HepG2 (cell line): Measurements from ENCODE around the gene KIAA1191. TPM values are rescaled to one million over a fixed set of nuclear protein-coding genes. Genes with fewer than 3 reads are reported as not detected.
A peak's percentile ranks its signal among the peaks of the same experiment; 100 is the strongest.

Source experiments
- TBX2 ChIP-seq: sonication (generic); formaldehyde crosslinking; IDR thresholded peaks from 2 replicates; pipeline ENCODE4 v1.5.0; 2020; ENCODE audit warnings: missing genetic modification reagents, mild to moderate bottlenecking, borderline replicate concordance
- ZNF33A ChIP-seq: sonication (generic); formaldehyde crosslinking; IDR thresholded peaks from 2 replicates; pipeline ENCODE4 v1.5.1; 2020; ENCODE audit warnings: missing genetic modification reagents, mild to moderate bottlenecking, moderate library complexity, borderline replicate concordance
- ZNF496 ChIP-seq: sonication (generic); formaldehyde crosslinking; IDR thresholded peaks from 2 replicates; pipeline ENCODE4 v1.8.1; 2023; ENCODE audit warnings: mild to moderate bottlenecking, moderate library complexity, missing genetic modification reagents; ENCODE audit not compliant: insufficient replicate concordance
- ZNF724P ChIP-seq: sonication (generic); formaldehyde crosslinking; IDR thresholded peaks from 2 replicates; pipeline ENCODE4 v1.8.0; 2022; ENCODE audit warnings: missing genetic modification reagents, borderline replicate concordance
- polyA plus RNA-seq, 8 experiments: library from polyadenylated mRNA; depleted of rRNA in 3 of 8; stranded (reverse) in 7 of 8; unstranded in 1 of 8; fragments of >200 nt; fragmentation: Illumina TruSeq in 4 of 8; extraction: Trizol in 4 of 8; gene quantifications; 2 replicates each; pipeline versions ENCODE4 v1.2.1 to v1.2.3, GENCODE V29; 2011 to 2016; ENCODE audit warnings: low read depth in 4 of 8, missing spikeins in 1 of 8, mixed read lengths in 1 of 8; ENCODE audit not compliant: insufficient read depth in 1 of 8
- total RNA-seq, 5 experiments: library from RNA; depleted of rRNA; stranded (reverse); fragments of >200 nt; fragmentation: Illumina TruSeq; extraction: Trizol; gene quantifications; 2 replicates each; pipeline ENCODE4 v1.2.3, GENCODE V29; 2016; ENCODE audit warnings: low read depth in 1 of 5
- TF ChIP-seq, protein P1 (sequence below): sonication (generic); formaldehyde crosslinking; IDR thresholded peaks from one replicate; pipeline ENCODE4 v1.5.1; 2020; ENCODE audit warnings: mild to moderate bottlenecking, missing genetic modification reagents; ENCODE audit errors: not compliant biosample characterization
- TF ChIP-seq, protein P2 (sequence below): sonication (generic); formaldehyde crosslinking; IDR thresholded peaks from 2 replicates; pipeline ENCODE4 v1.4.0; 2020; ENCODE audit warnings: missing genetic modification reagents
- TF ChIP-seq, protein P3 (sequence below), 2 experiments: sonication (generic) in 1 of 2; formaldehyde crosslinking in 1 of 2; IDR thresholded peaks; 2 replicates each; pipeline versions ENCODE4 v1.4.0 to v1.6.1; 2016 to 2020; ENCODE audit warnings: borderline replicate concordance in 1 of 2, low read depth in 1 of 2, mild to moderate bottlenecking in 1 of 2, missing genetic modification reagents in 1 of 2

KIAA1191 gene
- total and polyA plus RNA-seq, 2 of the 13 experiments (the other 11 are each of a cell fraction or from before 2014, with no cell fraction given), result 63.6 to 103 TPM

DNA sequence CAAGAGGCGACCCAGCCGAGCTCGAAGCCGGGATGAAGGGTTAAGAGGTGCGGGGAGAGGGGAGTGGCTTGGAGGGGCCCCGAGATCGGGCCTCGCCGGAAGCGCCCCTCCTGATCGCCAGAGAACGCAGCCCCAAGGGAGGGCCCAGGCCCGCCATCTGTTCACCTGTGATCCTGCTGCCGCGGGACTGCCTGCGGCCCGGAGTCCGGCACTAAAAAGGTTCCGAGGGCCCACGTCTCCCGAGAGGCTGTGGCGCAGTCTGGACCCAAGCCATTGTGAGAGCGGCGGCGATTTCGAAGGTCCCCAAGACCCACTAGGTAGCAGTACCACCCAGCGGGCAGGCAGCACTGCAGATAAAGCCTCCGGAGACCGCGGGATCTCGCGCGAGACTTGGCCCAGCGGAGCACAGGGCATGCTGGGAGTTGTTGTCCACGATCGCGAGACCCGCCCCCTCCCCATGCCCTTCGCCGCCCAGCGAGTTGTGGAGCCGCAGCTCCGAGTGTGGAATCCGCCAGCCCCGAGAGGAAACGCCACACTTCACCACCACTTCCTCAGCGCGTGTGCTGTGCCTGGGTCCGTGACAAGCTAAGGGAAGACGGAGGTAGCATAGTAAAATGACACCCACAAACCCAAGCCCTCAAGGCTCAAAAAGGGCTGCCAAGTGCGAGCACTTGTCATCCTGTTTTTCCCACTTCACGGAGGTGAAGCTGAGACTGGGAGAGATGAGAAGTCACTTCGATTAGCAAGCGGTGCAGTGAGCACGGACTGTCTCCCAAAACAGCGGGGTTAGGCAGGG is at the start of gene KIAA1191 (continued):
- TF ChIP-seq, protein P1, sequence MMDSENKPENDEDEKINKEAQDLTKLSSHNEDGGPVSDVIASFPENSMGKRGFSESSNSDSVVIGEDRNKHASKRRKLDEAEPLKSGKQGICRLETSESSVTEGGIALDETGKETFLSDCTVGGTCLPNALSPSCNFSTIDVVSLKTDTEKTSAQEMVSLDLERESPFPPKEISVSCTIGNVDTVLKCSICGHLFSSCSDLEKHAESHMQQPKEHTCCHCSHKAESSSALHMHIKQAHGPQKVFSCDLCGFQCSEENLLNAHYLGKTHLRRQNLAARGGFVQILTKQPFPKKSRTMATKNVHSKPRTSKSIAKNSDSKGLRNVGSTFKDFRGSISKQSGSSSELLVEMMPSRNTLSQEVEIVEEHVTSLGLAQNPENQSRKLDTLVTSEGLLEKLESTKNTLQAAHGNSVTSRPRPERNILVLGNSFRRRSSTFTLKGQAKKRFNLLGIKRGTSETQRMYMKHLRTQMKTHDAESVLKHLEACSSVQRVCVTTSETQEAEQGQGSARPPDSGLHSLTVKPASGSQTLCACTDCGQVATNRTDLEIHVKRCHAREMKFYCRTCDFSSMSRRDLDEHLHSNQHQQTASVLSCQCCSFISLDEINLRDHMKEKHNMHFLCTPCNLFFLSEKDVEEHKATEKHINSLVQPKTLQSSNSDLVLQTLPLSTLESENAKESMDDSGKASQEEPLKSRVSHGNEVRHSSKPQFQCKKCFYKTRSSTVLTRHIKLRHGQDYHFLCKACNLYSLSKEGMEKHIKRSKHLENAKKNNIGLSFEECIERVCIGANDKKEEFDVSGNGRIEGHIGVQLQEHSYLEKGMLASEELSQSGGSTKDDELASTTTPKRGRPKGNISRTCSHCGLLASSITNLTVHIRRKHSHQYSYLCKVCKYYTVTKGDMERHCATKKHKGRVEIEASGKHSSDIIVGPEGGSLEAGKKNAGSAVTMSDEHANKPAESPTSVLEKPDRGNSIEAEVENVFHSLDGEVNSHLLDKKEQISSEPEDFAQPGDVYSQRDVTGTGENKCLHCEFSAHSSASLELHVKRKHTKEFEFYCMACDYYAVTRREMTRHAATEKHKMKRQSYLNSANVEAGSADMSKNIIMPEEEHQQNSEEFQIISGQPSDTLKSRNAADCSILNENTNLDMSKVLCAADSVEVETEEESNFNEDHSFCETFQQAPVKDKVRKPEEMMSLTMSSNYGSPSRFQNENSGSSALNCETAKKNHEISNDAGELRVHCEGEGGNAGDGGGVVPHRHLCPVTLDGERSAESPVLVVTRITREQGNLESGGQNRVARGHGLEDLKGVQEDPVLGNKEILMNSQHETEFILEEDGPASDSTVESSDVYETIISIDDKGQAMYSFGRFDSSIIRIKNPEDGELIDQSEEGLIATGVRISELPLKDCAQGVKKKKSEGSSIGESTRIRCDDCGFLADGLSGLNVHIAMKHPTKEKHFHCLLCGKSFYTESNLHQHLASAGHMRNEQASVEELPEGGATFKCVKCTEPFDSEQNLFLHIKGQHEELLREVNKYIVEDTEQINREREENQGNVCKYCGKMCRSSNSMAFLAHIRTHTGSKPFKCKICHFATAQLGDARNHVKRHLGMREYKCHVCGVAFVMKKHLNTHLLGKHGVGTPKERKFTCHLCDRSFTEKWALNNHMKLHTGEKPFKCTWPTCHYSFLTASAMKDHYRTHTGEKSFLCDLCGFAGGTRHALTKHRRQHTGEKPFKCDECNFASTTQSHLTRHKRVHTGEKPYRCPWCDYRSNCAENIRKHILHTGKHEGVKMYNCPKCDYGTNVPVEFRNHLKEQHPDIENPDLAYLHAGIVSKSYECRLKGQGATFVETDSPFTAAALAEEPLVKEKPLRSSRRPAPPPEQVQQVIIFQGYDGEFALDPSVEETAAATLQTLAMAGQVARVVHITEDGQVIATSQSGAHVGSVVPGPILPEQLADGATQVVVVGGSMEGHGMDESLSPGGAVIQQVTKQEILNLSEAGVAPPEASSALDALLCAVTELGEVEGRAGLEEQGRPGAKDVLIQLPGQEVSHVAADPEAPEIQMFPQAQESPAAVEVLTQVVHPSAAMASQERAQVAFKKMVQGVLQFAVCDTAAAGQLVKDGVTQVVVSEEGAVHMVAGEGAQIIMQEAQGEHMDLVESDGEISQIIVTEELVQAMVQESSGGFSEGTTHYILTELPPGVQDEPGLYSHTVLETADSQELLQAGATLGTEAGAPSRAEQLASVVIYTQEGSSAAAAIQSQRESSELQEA, result peak; percentile 94
- 0 out of 2 replicates have a peak, but pooled peaks have one; percentile 79 for TF ChIP-seq ZNF724P (CRISPR knock-in tag)
- TF ChIP-seq ZNF33A (CRISPR knock-in tag), result no peak
- TF ChIP-seq ZNF496 (CRISPR knock-in tag), result no peak
- TF ChIP-seq, protein P2, sequence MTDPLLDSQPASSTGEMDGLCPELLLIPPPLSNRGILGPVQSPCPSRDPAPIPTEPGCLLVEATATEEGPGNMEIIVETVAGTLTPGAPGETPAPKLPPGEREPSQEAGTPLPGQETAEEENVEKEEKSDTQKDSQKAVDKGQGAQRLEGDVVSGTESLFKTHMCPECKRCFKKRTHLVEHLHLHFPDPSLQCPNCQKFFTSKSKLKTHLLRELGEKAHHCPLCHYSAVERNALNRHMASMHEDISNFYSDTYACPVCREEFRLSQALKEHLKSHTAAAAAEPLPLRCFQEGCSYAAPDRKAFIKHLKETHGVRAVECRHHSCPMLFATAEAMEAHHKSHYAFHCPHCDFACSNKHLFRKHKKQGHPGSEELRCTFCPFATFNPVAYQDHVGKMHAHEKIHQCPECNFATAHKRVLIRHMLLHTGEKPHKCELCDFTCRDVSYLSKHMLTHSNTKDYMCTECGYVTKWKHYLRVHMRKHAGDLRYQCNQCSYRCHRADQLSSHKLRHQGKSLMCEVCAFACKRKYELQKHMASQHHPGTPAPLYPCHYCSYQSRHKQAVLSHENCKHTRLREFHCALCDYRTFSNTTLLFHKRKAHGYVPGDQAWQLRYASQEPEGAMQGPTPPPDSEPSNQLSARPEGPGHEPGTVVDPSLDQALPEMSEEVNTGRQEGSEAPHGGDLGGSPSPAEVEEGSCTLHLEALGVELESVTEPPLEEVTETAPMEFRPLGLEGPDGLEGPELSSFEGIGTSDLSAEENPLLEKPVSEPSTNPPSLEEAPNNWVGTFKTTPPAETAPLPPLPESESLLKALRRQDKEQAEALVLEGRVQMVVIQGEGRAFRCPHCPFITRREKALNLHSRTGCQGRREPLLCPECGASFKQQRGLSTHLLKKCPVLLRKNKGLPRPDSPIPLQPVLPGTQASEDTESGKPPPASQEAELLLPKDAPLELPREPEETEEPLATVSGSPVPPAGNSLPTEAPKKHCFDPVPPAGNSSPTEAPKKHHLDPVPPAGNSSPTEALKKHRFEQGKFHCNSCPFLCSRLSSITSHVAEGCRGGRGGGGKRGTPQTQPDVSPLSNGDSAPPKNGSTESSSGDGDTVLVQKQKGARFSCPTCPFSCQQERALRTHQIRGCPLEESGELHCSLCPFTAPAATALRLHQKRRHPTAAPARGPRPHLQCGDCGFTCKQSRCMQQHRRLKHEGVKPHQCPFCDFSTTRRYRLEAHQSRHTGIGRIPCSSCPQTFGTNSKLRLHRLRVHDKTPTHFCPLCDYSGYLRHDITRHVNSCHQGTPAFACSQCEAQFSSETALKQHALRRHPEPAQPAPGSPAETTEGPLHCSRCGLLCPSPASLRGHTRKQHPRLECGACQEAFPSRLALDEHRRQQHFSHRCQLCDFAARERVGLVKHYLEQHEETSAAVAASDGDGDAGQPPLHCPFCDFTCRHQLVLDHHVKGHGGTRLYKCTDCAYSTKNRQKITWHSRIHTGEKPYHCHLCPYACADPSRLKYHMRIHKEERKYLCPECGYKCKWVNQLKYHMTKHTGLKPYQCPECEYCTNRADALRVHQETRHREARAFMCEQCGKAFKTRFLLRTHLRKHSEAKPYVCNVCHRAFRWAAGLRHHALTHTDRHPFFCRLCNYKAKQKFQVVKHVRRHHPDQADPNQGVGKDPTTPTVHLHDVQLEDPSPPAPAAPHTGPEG, result no peak
- TF ChIP-seq TBX2, result peak; percentile 43
- TF ChIP-seq, protein P3, sequence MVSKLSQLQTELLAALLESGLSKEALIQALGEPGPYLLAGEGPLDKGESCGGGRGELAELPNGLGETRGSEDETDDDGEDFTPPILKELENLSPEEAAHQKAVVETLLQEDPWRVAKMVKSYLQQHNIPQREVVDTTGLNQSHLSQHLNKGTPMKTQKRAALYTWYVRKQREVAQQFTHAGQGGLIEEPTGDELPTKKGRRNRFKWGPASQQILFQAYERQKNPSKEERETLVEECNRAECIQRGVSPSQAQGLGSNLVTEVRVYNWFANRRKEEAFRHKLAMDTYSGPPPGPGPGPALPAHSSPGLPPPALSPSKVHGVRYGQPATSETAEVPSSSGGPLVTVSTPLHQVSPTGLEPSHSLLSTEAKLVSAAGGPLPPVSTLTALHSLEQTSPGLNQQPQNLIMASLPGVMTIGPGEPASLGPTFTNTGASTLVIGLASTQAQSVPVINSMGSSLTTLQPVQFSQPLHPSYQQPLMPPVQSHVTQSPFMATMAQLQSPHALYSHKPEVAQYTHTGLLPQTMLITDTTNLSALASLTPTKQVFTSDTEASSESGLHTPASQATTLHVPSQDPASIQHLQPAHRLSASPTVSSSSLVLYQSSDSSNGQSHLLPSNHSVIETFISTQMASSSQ (IDR thresholded peaks at IDR 0.05; ENCODE audit: low read depth), result peak; percentile 12; the same call in 1 of the 2 replicates
- TF ChIP-seq, protein P3 (CRISPR knock-in tag; IDR thresholded peaks at IDR 0.05; ENCODE audit: borderline replicate concordance), result peak; percentile 27; the same call in 1 of the 2 replicates
